Motor neuron (in vitro differentiated cells): Measurements from ENCODE around the gene IQGAP2. TPM values are rescaled to one million over a fixed set of nuclear protein-coding genes. Genes with fewer than 3 reads are reported as not detected.

Experiments used
- ATAC-seq, 8 experiments: fragments of 200-7000 bp; cut with Tn5 transposase; replicated peaks in 6 of 8; 2 replicates each; pipeline ENCODE4 v1.8.0; 2021; ENCODE audit warnings: mild to moderate bottlenecking in 8 of 8, moderate library complexity in 8 of 8
- H3K27ac ChIP-seq, 2 donors: fragments of 250-450 bp; sonication (Bioruptor Pico); 2 replicates each; pipeline ENCODE4 v1.9.0; 2021; ENCODE audit warnings: antibody characterized with exemption in 2 of 2, mild to moderate bottlenecking in 2 of 2, moderate library complexity in 1 of 2
- H3K4me1 ChIP-seq, 2 donors: fragments of 250-450 bp; sonication (Bioruptor Pico); replicated peaks in 1 of 2; 2 replicates each; pipeline ENCODE4 v1.6.1; 2021; ENCODE audit warnings: antibody characterized with exemption in 2 of 2, mild to moderate bottlenecking in 2 of 2, moderate library complexity in 1 of 2
- H3K4me3 ChIP-seq, 5 donors: fragments of 250-450 bp; sonication (Bioruptor Pico); 2 replicates each; pipeline ENCODE4 v1.9.0; 2021; ENCODE audit warnings: antibody characterized with exemption in 5 of 5, mild to moderate bottlenecking in 5 of 5, moderate library complexity in 4 of 5
- WGBS, 10 experiments: fragments of 450-650 bp; shearing (Covaris generic); methylation state at CpG; one replicate each; pipeline ENCODE4 v1.0.0; 2022; 5-methylcytosine and 5-hydroxymethylcytosine counted together
- in situ Hi-C, 9 experiments: fragments of 400-800 bp; cut with MboI; loops; one replicate each; pipeline ENCODE4 v1.15.0; 2021; ENCODE audit warnings: low sequenced_read_pairs in 9 of 9, low pct_unique_long_range_greater_than_20kb in 2 of 9; ENCODE audit not compliant: unreplicated experiment in 9 of 9
- total RNA-seq, 8 experiments: library from RNA; unstranded; fragments of 300-600 nt; gene quantifications; 2 replicates each; pipeline versions ENCODE4 v1.2.3 to v1.2.4, GENCODE V29; 2022

The IQGAP2 gene
- total RNA-seq, 8 experiments from 2014 or later, result 6.3 to 74.8 (median 14.2) TPM

GRCh38 chr5:76388236-76388635 is 14.8 kb upstream of the IQGAP2 start:
- H3K27ac ChIP-seq, result no peak overlapping the region
- ATAC-seq, result peak in 1 of 8 experiments; percentile 19
- peaks cover 0 to 19% of the 10 kb centered on the region in 2 donors for H3K4me1 ChIP-seq
- H3K4me3 ChIP-seq, result no peak overlapping the region
- 0 to 100% (median 87%) methylated on average over 1 of the region's 1 CpG; no CpG with 5 or more reads in 1 of the 10 experiments for WGBS, 10 experiments
- in situ Hi-C loops, result no loop called here

GRCh38 chr5:76388791-76389512 is 14.1 kb upstream of the IQGAP2 start:
- H3K4me1 ChIP-seq, result peaks cover 0 to 18% of the 10 kb centered on the region in 2 donors
- no peak overlapping the region for H3K27ac ChIP-seq
- peak in 1 of 8 experiments; percentile 21 for ATAC-seq
- in situ Hi-C loops, result no loop called here
- H3K4me3 ChIP-seq, result no peak overlapping the region
- WGBS, 10 experiments, result 11 to 90% (median 66%) methylated on average over 2 to 9 of the region's 11 CpGs

- WGBS, 10 experiments, result 40 to 95% (median 90%) methylated on average over 2 to 11 of the region's 13 CpGs; no CpG with 5 or more reads in 1 of the 10 experiments
- in situ Hi-C loops, result no loop called here
- Histone ChIP-seq H3K4me3 (no peak overlapping the region), H3K27ac (no peak overlapping the region), H3K4me1 (peaks cover 0 to 15% of the 10 kb centered on the region in 2 donors)
- peak in 1 of 8 experiments; percentile 79 for ATAC-seq
These were observed 13.5 kb upstream of the IQGAP2 start for GRCh38 chr5:76389513-76390154.

- no peak for ATAC-seq
- Histone ChIP-seq H3K4me3 (no peak overlapping the region), H3K4me1 (peaks cover 0 to 15% of the 10 kb centered on the region in 2 donors), H3K27ac (no peak overlapping the region)
- in situ Hi-C loops, result no loop called here
- 80 to 100% (median 94%) methylated on average over 1 to 9 of the region's 9 CpGs; no CpG with 5 or more reads in 1 of the 10 experiments for WGBS, 10 experiments
These were observed 12.1 kb upstream of the IQGAP2 start for GRCh38 chr5:76391014-76391413.

GRCh38 chr5:76393035-76393680 is 9.9 kb upstream of the IQGAP2 start:
- in situ Hi-C loops, result no loop called here
- no peak for ATAC-seq
- WGBS, 10 experiments, result 20 to 100% (median 80%) methylated on average over 2 to 5 of the region's 5 CpGs
- Histone ChIP-seq H3K27ac (no peak overlapping the region), H3K4me1 (peaks cover 0 to 15% of the 10 kb centered on the region in 2 donors), H3K4me3 (no peak overlapping the region)

GRCh38 chr5:76397200-76397599 is 5.9 kb upstream of the IQGAP2 start:
- H3K4me1 ChIP-seq, result peaks cover 5 to 6% of the 10 kb centered on the region in 2 donors
- ATAC-seq, result no peak
- H3K27ac ChIP-seq, result no peak overlapping the region
- 21 to 100% (median 96%) methylated on average over 1 to 2 of the region's 2 CpGs; no CpG with 5 or more reads in 2 of the 10 experiments for WGBS, 10 experiments
- in situ Hi-C loops, result no loop called here
- H3K4me3 ChIP-seq, result no peak overlapping the region

GRCh38 chr5:76399268-76399667 is 3.8 kb upstream of the IQGAP2 start:
- Histone ChIP-seq H3K27ac (no peak overlapping the region), H3K4me3 (no peak overlapping the region), H3K4me1 (peaks cover 9 to 10% of the 10 kb centered on the region in 2 donors)
- WGBS, 10 experiments, result 40 to 100% (median 90%) methylated on average over 1 to 2 of the region's 2 CpGs; no CpG with 5 or more reads in 2 of the 10 experiments
- in situ Hi-C loops, result no loop called here
- no peak for ATAC-seq

- no peak for ATAC-seq
- Histone ChIP-seq H3K4me1 (peaks cover 10 to 17% of the 10 kb centered on the region in 2 donors), H3K27ac (no peak overlapping the region), H3K4me3 (no peak overlapping the region)
- in situ Hi-C loops, result loop anchor here in 2 of 9 experiments (10.0 kb wide), 1 partner anchor 144 kb away; no protein-coding TSS in a partner anchor
- WGBS, 10 experiments, result 0 to 88% (median 76%) methylated on average over 2 to 5 of the region's 5 CpGs
These were observed 2.6 kb upstream of the IQGAP2 start for GRCh38 chr5:76400466-76400865.

- in situ Hi-C loops, result loop anchor here in 2 of 9 experiments (10.0 kb wide), 1 partner anchor 143 kb away; no protein-coding TSS in a partner anchor
These were observed 1.3 kb upstream of the IQGAP2 start for GRCh38 chr5:76401801-76402250.

GRCh38 chr5:76402251-76402885 is 717 bp upstream of the IQGAP2 start:
- Histone ChIP-seq H3K4me3 (peak overlapping the region; percentile 51 to 79 (median 65)), H3K4me1 (peaks cover 10 to 25% of the 10 kb centered on the region in 2 donors), H3K27ac (peak overlapping the region; percentile 3 to 46)
- peak; percentile 7 to 40 (median 30) for ATAC-seq
- in situ Hi-C loops, result loop anchor here in 2 of 9 experiments (10.0 kb wide), 1 partner anchor 142 kb away; no protein-coding TSS in a partner anchor
- WGBS, 10 experiments, result 0 to 49% (median 1%) methylated on average over 1 to 16 of the region's 25 CpGs

More at GRCh38 chr5:76401801-76402250, 1.3 kb upstream of the IQGAP2 start:
- peaks cover 10 to 25% of the 10 kb centered on the region in 2 donors for H3K4me1 ChIP-seq
- H3K27ac ChIP-seq, result peak overlapping the region; percentile 3 to 46
- WGBS, 10 experiments, result 0 to 100% (median 78%) methylated on average over 1 to 9 of the region's 11 CpGs; no CpG with 5 or more reads in 1 of the 10 experiments
- H3K4me3 ChIP-seq, result peak overlapping the region in 4 of 5 donors; percentile 62 to 79 (median 66)
- ATAC-seq, result peak in 2 of 8 experiments; percentile 12 to 34

GRCh38 chr5:76403766-76404222 is 709 bp downstream of the IQGAP2 start:
- peak; percentile 6 to 69 (median 46) for ATAC-seq

More at GRCh38 chr5:76403766-76404222, 709 bp downstream of the IQGAP2 start:
- WGBS, 10 experiments, result 0 to 7% (median 1%) methylated on average over 5 to 8 of the region's 30 CpGs; no CpG with 5 or more reads in 7 of the 10 experiments
- Histone ChIP-seq H3K4me1 (peaks cover 10 to 25% of the 10 kb centered on the region in 2 donors), H3K27ac (peak overlapping the region in 1 of 2 donors; percentile 76), H3K4me3 (peak overlapping the region; percentile 51 to 79 (median 65))
- in situ Hi-C loops, result loop anchor here in 2 of 9 experiments (10.0 kb wide), 1 partner anchor 141 kb away; no protein-coding TSS in a partner anchor
